DOHH2 (cell line): ENCODE data around the gene RABGEF1.

ENCODE experiments used
- H3F3A ChIP-seq: fragments of 200-600 bp; sonication (generic), shearing (Covaris generic); 2 replicates; pipeline ENCODE4 v1.6.0; 2016; ENCODE audit warnings: antibody characterized with exemption, mild to moderate bottlenecking; ENCODE audit not compliant: control insufficient read depth, insufficient read depth
- H3K27ac ChIP-seq: fragments of 200-600 bp; sonication (generic); 2 replicates; pipeline ENCODE4 v1.5.1; 2014; ENCODE audit warnings: low read depth, mild to moderate bottlenecking, low read length, moderate library complexity
- H3K27me3 ChIP-seq: fragments of 200-600 bp; sonication (generic); 2 replicates; pipeline ENCODE4 v1.6.1; 2014; ENCODE audit warnings: mild to moderate bottlenecking, low read length, mixed read lengths; ENCODE audit not compliant: control insufficient read depth
- H3K36me3 ChIP-seq: fragments of 200-600 bp; sonication (generic); 2 replicates; pipeline ENCODE4 v1.6.1; 2014; ENCODE audit warnings: mild to moderate bottlenecking, low read length, moderate library complexity, mixed read lengths; ENCODE audit not compliant: control insufficient read depth
- H3K4me1 ChIP-seq: fragments of 200-600 bp; sonication (generic); 2 replicates; pipeline ENCODE4 v1.6.1; 2014; ENCODE audit warnings: mild to moderate bottlenecking, low read length, mixed read lengths; ENCODE audit not compliant: control insufficient read depth
- H3K4me2 ChIP-seq: fragments of 200-600 bp; sonication (generic); 2 replicates; pipeline ENCODE4 v1.6.0; 2014; ENCODE audit warnings: mild to moderate bottlenecking, low read length, moderate library complexity
- H3K4me3 ChIP-seq: fragments of 200-600 bp; sonication (generic); 2 replicates; pipeline ENCODE4 v1.5.1; 2014; ENCODE audit warnings: mild to moderate bottlenecking, low read length, mixed read lengths
- H3K79me2 ChIP-seq: fragments of 200-600 bp; sonication (generic); 2 replicates; pipeline ENCODE4 v1.6.1; 2014; ENCODE audit warnings: mild to moderate bottlenecking, low read length, mixed read lengths; ENCODE audit not compliant: control insufficient read depth
- H3K9me2 ChIP-seq: fragments of 200-600 bp; sonication (generic); replicated peaks from 2 replicates; pipeline ENCODE4 v1.6.1; 2014; ENCODE audit warnings: mild to moderate bottlenecking, low read length, mixed read lengths; ENCODE audit not compliant: control insufficient read depth
- H3K9me3 ChIP-seq: fragments of 200-600 bp; sonication (generic); 2 replicates; pipeline ENCODE4 v1.6.1; 2014; ENCODE audit warnings: antibody characterized with exemption, low read length, mixed read lengths; ENCODE audit not compliant: control insufficient read depth, insufficient read depth
- H4K20me1 ChIP-seq: fragments of 200-600 bp; sonication (generic); 2 replicates; pipeline ENCODE4 v1.6.0; 2014; ENCODE audit warnings: low read depth, mild to moderate bottlenecking, antibody characterized with exemption, low read length, moderate library complexity; ENCODE audit not compliant: control insufficient read depth, insufficient read depth
- CTCF ChIP-seq: fragments of 200-600 bp; sonication (generic); IDR thresholded peaks from one replicate; pipeline ENCODE4 v1.5.1; 2014; ENCODE audit warnings: antibody characterized with exemption, mild to moderate bottlenecking, low read depth, low read length; ENCODE audit not compliant: poor library complexity, severe bottlenecking
- EZH2phosphoT487 ChIP-seq: fragments of 200-600 bp; sonication (generic); IDR thresholded peaks from 2 replicates; pipeline ENCODE4 v1.6.1; 2017; ENCODE audit warnings: borderline replicate concordance, mild to moderate bottlenecking, antibody characterized with exemption, low read length, moderate library complexity, mixed read lengths

The RABGEF1 gene

GRCh38 chr7:66847879-66848790, 107.6 kb downstream of the RABGEF1 start:
- no peaks in the 10 kb centered on the region for H3K27me3 ChIP-seq
- H3K79me2 ChIP-seq, result peaks cover 23% of the 10 kb centered on the region
- no peaks in the 10 kb centered on the region for H4K20me1 ChIP-seq
- no peak overlapping the region for H3K4me3 ChIP-seq
- peaks cover 19% of the 10 kb centered on the region for H3K4me1 ChIP-seq
- peaks cover 4% of the 10 kb centered on the region; the same call in 1 of the 2 replicates for H3K36me3 ChIP-seq
- no peaks in the 10 kb centered on the region for H3K9me2 ChIP-seq
- TF ChIP-seq CTCF (no peak), EZH2phosphoT487 (no peak)
- no peaks in the 10 kb centered on the region for H3K9me3 ChIP-seq
- H3K27ac ChIP-seq, result no peak overlapping the region
- peaks cover 5% of the 10 kb centered on the region; the same call in 1 of the 2 replicates for H3F3A ChIP-seq
- H3K4me2 ChIP-seq, result no peak overlapping the region

GRCh38 chr7:66859339-66859738, 118.8 kb downstream of the RABGEF1 start:
- Histone ChIP-seq H3K27me3 (no peaks in the 10 kb centered on the region), H3K4me2 (no peak overlapping the region), H3K27ac (no peak overlapping the region)

GRCh38 chr7:66859794-66860645, 119.5 kb downstream of the RABGEF1 start:
- Histone ChIP-seq H3K4me3 (no peak overlapping the region), H3K4me2 (no peak overlapping the region), H3K79me2 (no peaks in the 10 kb centered on the region), H3K4me1 (no peaks in the 10 kb centered on the region), H3K27ac (no peak overlapping the region), H3K9me3 (no peaks in the 10 kb centered on the region), H3K9me2 (no peaks in the 10 kb centered on the region), H3K27me3 (no peaks in the 10 kb centered on the region), H3K36me3 (peaks cover 43% of the 10 kb centered on the region), H4K20me1 (no peaks in the 10 kb centered on the region), H3F3A (no peaks in the 10 kb centered on the region)
- TF ChIP-seq EZH2phosphoT487 (no peak), CTCF (no peak)

More at GRCh38 chr7:66859339-66859738, 118.8 kb downstream of the RABGEF1 start:
- Histone ChIP-seq H3K4me1 (no peaks in the 10 kb centered on the region), H4K20me1 (no peaks in the 10 kb centered on the region), H3F3A (no peaks in the 10 kb centered on the region), H3K9me2 (no peaks in the 10 kb centered on the region), H3K4me3 (no peak overlapping the region), H3K79me2 (no peaks in the 10 kb centered on the region), H3K36me3 (peaks cover 39% of the 10 kb centered on the region), H3K9me3 (no peaks in the 10 kb centered on the region)
- TF ChIP-seq CTCF (no peak), EZH2phosphoT487 (no peak)
